Measurements from ENCODE around the gene MACIR. TPM values are rescaled to one million over a fixed set of nuclear protein-coding genes. Genes with fewer than 3 reads are reported as not detected.

MACIR gene
- total and polyA plus RNA-seq, 2 donors (not counting 3 experiments of a cell fraction or from before 2014, with no cell fraction given) = 4.0 to 9.3 TPM

DNA sequence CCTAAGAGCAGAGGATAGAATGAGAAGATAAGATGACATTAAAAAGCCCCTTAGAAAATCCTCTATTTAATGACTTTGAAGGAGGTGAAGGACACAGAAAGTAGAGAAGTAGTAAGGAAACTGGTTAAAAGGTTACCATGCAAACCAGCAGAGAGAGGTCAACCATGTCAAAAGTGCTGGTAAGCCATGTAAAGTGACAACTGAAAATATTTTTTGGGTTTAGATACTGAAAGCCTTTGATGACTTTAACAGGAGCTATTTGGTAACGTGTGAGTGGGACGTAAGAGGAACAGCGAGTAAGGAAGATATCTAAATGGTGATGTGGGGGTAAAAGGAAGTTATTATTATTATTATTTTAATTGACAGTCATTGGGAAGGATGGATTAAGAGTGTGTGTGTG, 56.9 kb downstream of the MACIR start:
- Histone ChIP-seq H3K79me2 (ENCODE audit: control insufficient read depth, insufficient read depth, low read length) (no peaks in the 10 kb centered on the region), H3K36me3 (ENCODE audit: control insufficient read depth in 2 of 2, extremely low read depth in 1 of 2, insufficient read depth in 2 of 2, low read length in 2 of 2) (no peaks in the 10 kb centered on the region), H3K27ac (ENCODE audit: insufficient read depth, low read depth, low read length) (no peak overlapping the region), H3K9me1 (replicated peaks; ENCODE audit: control insufficient read depth, extremely low read depth, insufficient read depth, low read length) (no peaks in the 10 kb centered on the region), H3K4me3 (replicated peaks in 1 of 3; ENCODE audit: insufficient read depth in 1 of 3, low read depth in 1 of 3, low read length in 3 of 3) (no peak overlapping the region), H3K9ac (replicated peaks; ENCODE audit: extremely low read depth, insufficient read depth, low read length) (no peak overlapping the region), H3K27me3 (ENCODE audit: control insufficient read depth in 2 of 2, insufficient read depth in 2 of 2, low read length in 2 of 2) (no peaks in the 10 kb centered on the region), H3K4me2 (ENCODE audit: insufficient read depth, low read length) (no peak overlapping the region), H3K9me3 (replicated peaks; ENCODE audit: control insufficient read depth, insufficient read depth, low read length) (no peaks in the 10 kb centered on the region), H3K4me1 (ENCODE audit: control insufficient read depth, extremely low read depth, insufficient read depth, low read length) (no peaks in the 10 kb centered on the region), H4K20me1 (replicated peaks; ENCODE audit: control insufficient read depth, extremely low read depth, insufficient read depth, low read length) (no peaks in the 10 kb centered on the region), H2AFZ (ENCODE audit: low read depth, low read length) (no peak overlapping the region)
- dilution Hi-C loops (cut with MboI; ENCODE audit: extremely low pct_ligation_motif_present, low sequenced_read_pairs) (no loop called here), intact Hi-C loops (cut with micrococcal nuclease) (no loop called here)
- TF ChIP-seq FOS (IDR thresholded peaks at IDR 0.05; ENCODE audit: borderline replicate concordance, insufficient read depth, low read length) = no peak
- no peak for TF ChIP-seq GATA2 (IDR thresholded peaks at IDR 0.05; ENCODE audit: insufficient read depth, insufficient read length, low read depth, low read length)
- no peak for TF ChIP-seq POLR2A (IDR thresholded peaks at IDR 0.05; ENCODE audit: low read depth, low read length)
- TF ChIP-seq MYC (IDR thresholded peaks at IDR 0.05; ENCODE audit: low read depth, low read length) = no peak
- no peak for TF ChIP-seq POLR2AphosphoS5 (IDR thresholded peaks at IDR 0.05; ENCODE audit: insufficient read depth, low read depth, low read length)
- no peak for TF ChIP-seq JUN (IDR thresholded peaks at IDR 0.05; ENCODE audit: borderline replicate concordance, insufficient read depth, insufficient read length, low read depth)
- TF ChIP-seq, protein P1, sequence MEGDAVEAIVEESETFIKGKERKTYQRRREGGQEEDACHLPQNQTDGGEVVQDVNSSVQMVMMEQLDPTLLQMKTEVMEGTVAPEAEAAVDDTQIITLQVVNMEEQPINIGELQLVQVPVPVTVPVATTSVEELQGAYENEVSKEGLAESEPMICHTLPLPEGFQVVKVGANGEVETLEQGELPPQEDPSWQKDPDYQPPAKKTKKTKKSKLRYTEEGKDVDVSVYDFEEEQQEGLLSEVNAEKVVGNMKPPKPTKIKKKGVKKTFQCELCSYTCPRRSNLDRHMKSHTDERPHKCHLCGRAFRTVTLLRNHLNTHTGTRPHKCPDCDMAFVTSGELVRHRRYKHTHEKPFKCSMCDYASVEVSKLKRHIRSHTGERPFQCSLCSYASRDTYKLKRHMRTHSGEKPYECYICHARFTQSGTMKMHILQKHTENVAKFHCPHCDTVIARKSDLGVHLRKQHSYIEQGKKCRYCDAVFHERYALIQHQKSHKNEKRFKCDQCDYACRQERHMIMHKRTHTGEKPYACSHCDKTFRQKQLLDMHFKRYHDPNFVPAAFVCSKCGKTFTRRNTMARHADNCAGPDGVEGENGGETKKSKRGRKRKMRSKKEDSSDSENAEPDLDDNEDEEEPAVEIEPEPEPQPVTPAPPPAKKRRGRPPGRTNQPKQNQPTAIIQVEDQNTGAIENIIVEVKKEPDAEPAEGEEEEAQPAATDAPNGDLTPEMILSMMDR (IDR thresholded peaks at IDR 0.05; ENCODE audit: extremely low read depth in 1 of 2, insufficient read depth in 1 of 2, low read depth in 1 of 2, low read length in 2 of 2) = no peak
- TF ChIP-seq EZH2 (IDR thresholded peaks at IDR 0.05; ENCODE audit: borderline replicate concordance, low read depth, low read length, severe bottlenecking) = no peak
- TF ChIP-seq, protein P2, sequence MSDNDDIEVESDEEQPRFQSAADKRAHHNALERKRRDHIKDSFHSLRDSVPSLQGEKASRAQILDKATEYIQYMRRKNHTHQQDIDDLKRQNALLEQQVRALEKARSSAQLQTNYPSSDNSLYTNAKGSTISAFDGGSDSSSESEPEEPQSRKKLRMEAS (IDR thresholded peaks at IDR 0.05; ENCODE audit: insufficient read depth, insufficient read length) = no peak
- BruUV-seq (replicated peaks) = no TSS peak
- no peak for DNase-seq (ENCODE audit: low read depth, low spot score)
- no peak for FAIRE-seq
- ChIA-PET POLR2A (no interaction called here), CTCF (no interaction called here)
